HepG2 (cell line): ENCODE results near the gene OSBPL1A. TPM values are rescaled to one million over a fixed set of nuclear protein-coding genes. Genes with fewer than 3 reads are reported as not detected.

Experiments used
- ATAC-seq: fragments of 200-7000 bp; cut with Tn5 transposase; 3 replicates; pipeline ENCODE4 v1.9.1; 2020; ENCODE audit warnings: mild to moderate bottlenecking, moderate library complexity
- BruUV-seq: library from RNA; stranded (reverse); fragments of 400-500 nt; replicated peaks from 2 replicates; lab custom pipeline; 2021; lab: Mats Ljungman, UMichigan
- CTCF ChIA-PET: fragments of 300-600 bp; formaldehyde crosslinking; extraction: SDS; loops from one replicate; lab custom pipeline; 2021; ENCODE audit warnings: low total read pairs, inconsistent platforms, low intra/inter-chr PET ratio; lab: Yijun Ruan, JAX
- POLR2A ChIA-PET: fragments of 350-600 bp; sonication (Branson Sonifier 250); formaldehyde crosslinking; loops from one replicate; lab custom pipeline; 2020; ENCODE audit warnings: antibody characterized with exemption, inconsistent platforms; lab: Yijun Ruan, JAX
- DNase-seq: peaks from one replicate; pipeline ENCODE4 v3.0.0-alpha.2; 2015; ENCODE audit warnings: low spot score
- FAIRE-seq: peaks from 3 replicates; lab custom pipeline; 2011; peaks lifted over from hg19 to GRCh38; lab: Jason Lieb, UNC
- H2AFZ ChIP-seq: one replicate; pipeline ENCODE4 v1.6.1; 2011; ENCODE audit warnings: low read length, inconsistent platforms
- H3K27ac ChIP-seq: fragments of 300-600 bp; 3 replicates; pipeline ENCODE4 v1.8.0; 2011; ENCODE audit warnings: mixed run types, mild to moderate bottlenecking, mixed read lengths, low read length, inconsistent platforms; ENCODE audit not compliant: insufficient read depth; ENCODE audit errors: extremely low read length
- H3K27me3 ChIP-seq, 2 experiments: fragments of 200-600 bp in 1 of 2; 2 replicates in 1 of 2; 3 replicates in 1 of 2; pipeline versions ENCODE4 v1.6.0 to v1.8.0; 2011; ENCODE audit warnings: low read length in 2 of 2, mild to moderate bottlenecking in 2 of 2, moderate library complexity in 2 of 2, inconsistent platforms in 1 of 2; ENCODE audit not compliant: insufficient read depth in 2 of 2, control insufficient read depth in 1 of 2
- H3K36me3 ChIP-seq, 2 experiments: fragments of 200-600 bp in 1 of 2; replicated peaks in 1 of 2; 2 replicates in 1 of 2; 3 replicates in 1 of 2; pipeline versions ENCODE4 v1.5.1 to v1.8.0; 2011; ENCODE audit warnings: low read length in 2 of 2, inconsistent platforms in 1 of 2; ENCODE audit not compliant: insufficient read depth in 2 of 2, control insufficient read depth in 1 of 2
- H3K4me1 ChIP-seq: 2 replicates; pipeline ENCODE4 v1.5.1; 2012; ENCODE audit warnings: low read length, inconsistent platforms; ENCODE audit not compliant: insufficient read depth
- H3K4me2 ChIP-seq: 2 replicates; pipeline ENCODE4 v1.6.0; 2011; ENCODE audit warnings: low read depth, low read length, inconsistent platforms
- H3K4me3 ChIP-seq, 3 experiments: fragments of 200-600 bp in 1 of 3; sonication (generic), shearing (Covaris generic) in 1 of 3; replicated peaks in 1 of 3; 2 replicates each; pipeline ENCODE4 v1.5.1; 2011 to 2016; ENCODE audit warnings: low read length in 3 of 3, inconsistent platforms in 2 of 3, low read depth in 2 of 3, mild to moderate bottlenecking in 2 of 3, control low read depth in 1 of 3, mixed read lengths in 1 of 3; ENCODE audit not compliant: insufficient read depth in 1 of 3
- H3K79me2 ChIP-seq: one replicate; pipeline ENCODE4 v1.6.1; 2011; ENCODE audit warnings: low read length, inconsistent platforms; ENCODE audit not compliant: insufficient read depth
- H3K9ac ChIP-seq: 2 replicates; pipeline ENCODE4 v1.6.0; 2011; ENCODE audit warnings: mild to moderate bottlenecking, low read depth, low read length, inconsistent platforms; ENCODE audit not compliant: insufficient read depth
- H3K9me3 ChIP-seq: 2 replicates; pipeline ENCODE4 v1.5.1; 2012; ENCODE audit warnings: mild to moderate bottlenecking, low read length
- H4K20me1 ChIP-seq: 2 replicates; pipeline ENCODE4 v1.6.0; 2011; ENCODE audit warnings: inconsistent platforms, mild to moderate bottlenecking, low read length, moderate library complexity; ENCODE audit not compliant: insufficient read depth
- DNMT1 ChIP-seq: sonication (generic); formaldehyde crosslinking; IDR thresholded peaks from 2 replicates; pipeline ENCODE4 v1.5.1; 2020; ENCODE audit warnings: mild to moderate bottlenecking, missing genetic modification reagents
- GABPB1 ChIP-seq: IDR thresholded peaks from 2 replicates; pipeline ENCODE4 v1.6.1; 2016; ENCODE audit warnings: mild to moderate bottlenecking, missing genetic modification reagents, moderate library complexity, missing compliant biosample characterization
- HOXA3 ChIP-seq: sonication (generic); formaldehyde crosslinking; IDR thresholded peaks from 2 replicates; pipeline ENCODE4 v1.5.0; 2020; ENCODE audit warnings: missing genetic modification reagents
- KDM5B ChIP-seq: sonication (generic); formaldehyde crosslinking; IDR thresholded peaks from 2 replicates; pipeline ENCODE4 v1.4.0; 2020; ENCODE audit warnings: missing genetic modification reagents, mild to moderate bottlenecking, borderline replicate concordance
- KMT2B ChIP-seq: IDR thresholded peaks from 2 replicates; pipeline ENCODE4 v1.6.1; 2016; ENCODE audit warnings: missing genetic modification reagents, missing compliant biosample characterization
- NCOA5 ChIP-seq: sonication (generic); formaldehyde crosslinking; IDR thresholded peaks from 2 replicates; pipeline ENCODE4 v1.4.0; 2020; ENCODE audit warnings: missing genetic modification reagents
- TBL1XR1 ChIP-seq: fragments of 150-350 bp; IDR thresholded peaks from 2 replicates; pipeline ENCODE4 v1.6.1; 2014; ENCODE audit warnings: borderline replicate concordance, low read length; ENCODE audit not compliant: partially characterized antibody
- ZNF329 ChIP-seq: sonication (generic); formaldehyde crosslinking; IDR thresholded peaks from 2 replicates; pipeline ENCODE4 v1.9.0; 2021; ENCODE audit warnings: low read depth, mild to moderate bottlenecking, missing genetic modification reagents
- ZNF530 ChIP-seq: sonication (generic); formaldehyde crosslinking; IDR thresholded peaks from 2 replicates; pipeline ENCODE4 v1.5.0; 2020; ENCODE audit warnings: low read depth, mild to moderate bottlenecking, missing genetic modification reagents
- ZNF891 ChIP-seq: sonication (generic); formaldehyde crosslinking; IDR thresholded peaks from 2 replicates; pipeline ENCODE4 v1.5.0; 2020; ENCODE audit warnings: mild to moderate bottlenecking, missing genetic modification reagents
- ZSCAN21 ChIP-seq: sonication (generic); formaldehyde crosslinking; IDR thresholded peaks from 2 replicates; pipeline ENCODE4 v1.8.0; 2022; ENCODE audit warnings: mild to moderate bottlenecking, missing genetic modification reagents, moderate library complexity, borderline replicate concordance
- WGBS: methylation state at CpG from one replicate; pipeline ENCODE4 v1.1.6; 2017; ENCODE audit warnings: low lambda C conversion rate; 5-methylcytosine and 5-hydroxymethylcytosine counted together
- in situ Hi-C: cut with HindIII; loops from 2 replicates; pipeline ENCODE4 v1.10.0; 2017; ENCODE audit warnings: low pct_unique_long_range_greater_than_20kb; ENCODE audit not compliant: extremely low pct_ligation_motif_present
- intact Hi-C: fragments of 100-400 bp; cut with micrococcal nuclease; formaldehyde crosslinking; loops from one replicate; pipeline ENCODE4 v1.10.0; 2022; ENCODE audit not compliant: unreplicated experiment
- polyA plus RNA-seq, 8 experiments: library from polyadenylated mRNA; depleted of rRNA in 3 of 8; stranded (reverse) in 7 of 8; unstranded in 1 of 8; fragments of >200 nt; fragmentation: Illumina TruSeq in 4 of 8; extraction: Trizol in 4 of 8; gene quantifications; 2 replicates each; pipeline versions ENCODE4 v1.2.1 to v1.2.3, GENCODE V29; 2011 to 2016; ENCODE audit warnings: low read depth in 4 of 8, missing spikeins in 1 of 8, mixed read lengths in 1 of 8; ENCODE audit not compliant: insufficient read depth in 1 of 8
- total RNA-seq, 5 experiments: library from RNA; depleted of rRNA; stranded (reverse); fragments of >200 nt; fragmentation: Illumina TruSeq; extraction: Trizol; gene quantifications; 2 replicates each; pipeline ENCODE4 v1.2.3, GENCODE V29; 2016; ENCODE audit warnings: low read depth in 1 of 5
- TF ChIP-seq, protein P1 (sequence below): sonication (generic); formaldehyde crosslinking; IDR thresholded peaks from 2 replicates; pipeline ENCODE4 v1.5.1; 2020; ENCODE audit warnings: mild to moderate bottlenecking, missing genetic modification reagents, moderate library complexity
- TF ChIP-seq, protein P2 (sequence below): sonication (generic); formaldehyde crosslinking; IDR thresholded peaks from 2 replicates; pipeline ENCODE4 v1.8.0; 2022; ENCODE audit warnings: mild to moderate bottlenecking, missing genetic modification reagents; ENCODE audit not compliant: insufficient replicate concordance
- TF ChIP-seq, protein P3 (sequence below): sonication (generic); formaldehyde crosslinking; IDR thresholded peaks from 2 replicates; pipeline ENCODE4 v1.5.0; 2020; ENCODE audit warnings: mild to moderate bottlenecking, low read depth, missing genetic modification reagents, borderline replicate concordance

Gene OSBPL1A
- total and polyA plus RNA-seq, 2 of the 13 experiments (the other 11 are each of a cell fraction or from before 2014, with no cell fraction given): 0.02 TPM; not detected in 1

DNA sequence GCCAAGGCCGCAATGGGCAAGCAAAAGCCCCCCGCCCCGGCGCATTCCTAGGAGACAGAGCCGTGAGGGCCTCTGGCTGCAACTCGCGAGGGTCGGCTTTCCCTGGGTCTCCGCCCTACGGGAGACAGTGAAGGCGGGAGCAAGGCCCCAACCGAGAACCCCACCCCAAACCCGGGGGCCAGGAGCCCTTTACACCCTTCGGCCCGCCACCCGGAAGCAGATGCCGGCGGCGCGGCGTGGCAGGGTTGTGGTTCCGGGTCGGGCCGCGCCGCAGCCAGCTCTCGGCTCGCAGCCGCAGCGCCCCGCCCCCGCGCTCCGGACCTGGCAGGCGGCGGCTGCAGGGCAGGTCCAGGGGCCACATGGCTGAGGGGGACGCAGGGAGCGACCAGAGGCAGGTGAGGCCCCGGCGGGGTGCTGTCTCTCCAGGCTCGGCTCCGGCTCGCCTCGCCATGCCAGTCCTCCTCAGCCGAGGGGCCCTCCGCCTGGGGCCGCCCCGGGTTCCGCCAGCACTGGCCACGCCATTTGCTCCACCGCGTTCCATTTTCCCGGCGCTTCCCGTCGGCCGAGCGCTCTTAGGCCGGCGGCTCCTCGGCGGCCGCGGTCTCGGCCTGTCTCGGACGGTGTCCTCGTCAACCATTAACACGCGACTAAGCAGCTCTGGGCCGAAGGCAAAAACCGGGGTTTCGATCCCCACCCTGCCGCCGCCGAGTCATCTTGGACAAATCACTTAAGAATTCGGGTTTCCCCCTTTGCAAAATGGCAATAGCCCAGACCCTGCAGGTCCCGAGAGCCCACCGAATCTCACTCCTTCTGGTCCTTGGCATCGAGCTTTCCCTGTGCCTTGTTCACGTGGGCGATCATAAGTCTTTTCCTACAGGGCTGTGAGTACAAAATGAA lies 29.0 kb upstream of the OSBPL1A start, which contains the start of gene IMPACT:
IMPACT (plus strand) TSS at position 273 of the 897 bp plus-strand sequence; CDS start at position 360, 87 bp downstream.
- Histone ChIP-seq H3K27me3 (no peaks in the 10 kb centered on the region; a peak in 1 of 5 replicates), H3K79me2 (no peaks in the 10 kb centered on the region), H3K4me1 (peaks cover 10% of the 10 kb centered on the region; the same call in 1 of the 2 replicates), H3K36me3 (no peaks in the 10 kb centered on the region), H3K27ac (peak within 1 kb of the TSS; percentile 56), H4K20me1 (no peaks in the 10 kb centered on the region), H3K4me2 (peak within 1 kb of the TSS; percentile 67), H3K9ac (peak within 1 kb of the TSS; percentile 57), H2AFZ (peak within 1 kb of the TSS; percentile 15), H3K4me3 (peak within 1 kb of the TSS; percentile 45 to 64 (median 61); a peak in 5 of 6 replicates), H3K9me3 (peaks cover 8% of the 10 kb centered on the region; the same call in 1 of the 2 replicates)
- 41% methylated on average over 30 of the region's 82 CpGs for WGBS
- TSS peak; percentile 77 for BruUV-seq
- POLR2A ChIA-PET: interaction anchor here (0.6 kb wide), 1 partner anchor 117 kb away, joined by 3 read pairs; no protein-coding TSS in a partner anchor
- ATAC-seq: peak; percentile 97
- CTCF ChIA-PET: no interaction called here
- intact Hi-C loops (no loop called here), in situ Hi-C loops (no loop called here)
- FAIRE-seq: no peak
- DNase-seq: peak; percentile 38
- TF ChIP-seq ZNF891 (CRISPR knock-in tag) (peak; percentile 54; the same call in 1 of the 2 replicates), TBL1XR1 (no peak), HOXA3 (CRISPR knock-in tag) (peak; percentile 59), ZSCAN21 (CRISPR knock-in tag) (peak; percentile 79; the same call in 1 of the 2 replicates), KMT2B (CRISPR knock-in tag) (peak; percentile 58; the same call in 1 of the 2 replicates), KDM5B (CRISPR knock-in tag) (peak; percentile 89; the same call in 1 of the 2 replicates), ZNF329 (CRISPR knock-in tag) (0 out of 2 replicates have a peak, but pooled peaks have one; percentile 27), DNMT1 (CRISPR knock-in tag) (no peak), ZNF530 (0 out of 2 replicates have a peak, but pooled peaks have one; percentile 34), NCOA5 (CRISPR knock-in tag) (no peak), GABPB1 (CRISPR knock-in tag) (peak; percentile 96)
- TF ChIP-seq, protein P1, sequence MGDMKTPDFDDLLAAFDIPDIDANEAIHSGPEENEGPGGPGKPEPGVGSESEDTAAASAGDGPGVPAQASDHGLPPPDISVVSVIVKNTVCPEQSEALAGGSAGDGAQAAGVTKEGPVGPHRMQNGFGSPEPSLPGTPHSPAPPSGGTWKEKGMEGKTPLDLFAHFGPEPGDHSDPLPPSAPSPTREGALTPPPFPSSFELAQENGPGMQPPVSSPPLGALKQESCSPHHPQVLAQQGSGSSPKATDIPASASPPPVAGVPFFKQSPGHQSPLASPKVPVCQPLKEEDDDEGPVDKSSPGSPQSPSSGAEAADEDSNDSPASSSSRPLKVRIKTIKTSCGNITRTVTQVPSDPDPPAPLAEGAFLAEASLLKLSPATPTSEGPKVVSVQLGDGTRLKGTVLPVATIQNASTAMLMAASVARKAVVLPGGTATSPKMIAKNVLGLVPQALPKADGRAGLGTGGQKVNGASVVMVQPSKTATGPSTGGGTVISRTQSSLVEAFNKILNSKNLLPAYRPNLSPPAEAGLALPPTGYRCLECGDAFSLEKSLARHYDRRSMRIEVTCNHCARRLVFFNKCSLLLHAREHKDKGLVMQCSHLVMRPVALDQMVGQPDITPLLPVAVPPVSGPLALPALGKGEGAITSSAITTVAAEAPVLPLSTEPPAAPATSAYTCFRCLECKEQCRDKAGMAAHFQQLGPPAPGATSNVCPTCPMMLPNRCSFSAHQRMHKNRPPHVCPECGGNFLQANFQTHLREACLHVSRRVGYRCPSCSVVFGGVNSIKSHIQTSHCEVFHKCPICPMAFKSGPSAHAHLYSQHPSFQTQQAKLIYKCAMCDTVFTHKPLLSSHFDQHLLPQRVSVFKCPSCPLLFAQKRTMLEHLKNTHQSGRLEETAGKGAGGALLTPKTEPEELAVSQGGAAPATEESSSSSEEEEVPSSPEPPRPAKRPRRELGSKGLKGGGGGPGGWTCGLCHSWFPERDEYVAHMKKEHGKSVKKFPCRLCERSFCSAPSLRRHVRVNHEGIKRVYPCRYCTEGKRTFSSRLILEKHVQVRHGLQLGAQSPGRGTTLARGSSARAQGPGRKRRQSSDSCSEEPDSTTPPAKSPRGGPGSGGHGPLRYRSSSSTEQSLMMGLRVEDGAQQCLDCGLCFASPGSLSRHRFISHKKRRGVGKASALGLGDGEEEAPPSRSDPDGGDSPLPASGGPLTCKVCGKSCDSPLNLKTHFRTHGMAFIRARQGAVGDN (CRISPR knock-in tag): peak; percentile 93
- TF ChIP-seq, protein P2, sequence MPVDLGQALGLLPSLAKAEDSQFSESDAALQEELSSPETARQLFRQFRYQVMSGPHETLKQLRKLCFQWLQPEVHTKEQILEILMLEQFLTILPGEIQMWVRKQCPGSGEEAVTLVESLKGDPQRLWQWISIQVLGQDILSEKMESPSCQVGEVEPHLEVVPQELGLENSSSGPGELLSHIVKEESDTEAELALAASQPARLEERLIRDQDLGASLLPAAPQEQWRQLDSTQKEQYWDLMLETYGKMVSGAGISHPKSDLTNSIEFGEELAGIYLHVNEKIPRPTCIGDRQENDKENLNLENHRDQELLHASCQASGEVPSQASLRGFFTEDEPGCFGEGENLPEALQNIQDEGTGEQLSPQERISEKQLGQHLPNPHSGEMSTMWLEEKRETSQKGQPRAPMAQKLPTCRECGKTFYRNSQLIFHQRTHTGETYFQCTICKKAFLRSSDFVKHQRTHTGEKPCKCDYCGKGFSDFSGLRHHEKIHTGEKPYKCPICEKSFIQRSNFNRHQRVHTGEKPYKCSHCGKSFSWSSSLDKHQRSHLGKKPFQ: peak; percentile 45
- TF ChIP-seq, protein P3, sequence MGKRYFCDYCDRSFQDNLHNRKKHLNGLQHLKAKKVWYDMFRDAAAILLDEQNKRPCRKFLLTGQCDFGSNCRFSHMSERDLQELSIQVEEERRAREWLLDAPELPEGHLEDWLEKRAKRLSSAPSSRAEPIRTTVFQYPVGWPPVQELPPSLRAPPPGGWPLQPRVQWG (CRISPR knock-in tag): no peak
